ENCODE measurements around the gene RASL11A. TPM values are rescaled to one million over a fixed set of nuclear protein-coding genes. Genes with fewer than 3 reads are reported as not detected.
"Not testable (repeated sequence)": the region's sequence is repeated elsewhere in the genome, so short reads cannot be mapped to it uniquely, and the experiment has no call there.

Gene RASL11A

DNA sequence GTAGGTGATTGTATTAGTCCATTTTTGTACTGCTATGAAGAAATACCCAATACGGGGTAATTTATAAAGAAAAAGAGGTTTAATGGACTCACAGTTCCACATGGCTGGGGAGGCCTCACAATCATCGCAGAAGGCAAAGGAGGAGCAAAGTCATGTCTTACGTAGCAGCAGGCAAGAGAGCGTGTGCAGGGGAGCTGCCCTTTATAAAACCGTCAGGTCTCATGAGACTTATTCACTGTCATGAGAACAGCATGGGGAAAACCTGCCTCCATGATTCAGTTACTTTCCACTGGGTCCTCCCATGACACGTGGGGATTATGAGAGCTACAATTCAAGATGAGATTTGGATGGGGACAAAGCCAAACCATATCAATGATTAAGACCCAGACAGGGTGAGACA, 51.8 kb downstream of the RASL11A start:
- H3K4me2 ChIP-seq (ENCODE audit: low read length, poor library complexity, severe bottlenecking); H3K18ac ChIP-seq (ENCODE audit: low read depth in 1 of 2, low read length in 2 of 2); H3K9ac ChIP-seq (ENCODE audit: low read length); H4K8ac ChIP-seq (ENCODE audit: low read length); H2BK120ac ChIP-seq (ENCODE audit: low read depth, low read length); H2BK12ac ChIP-seq (ENCODE audit: low read length in 2 of 2); H2BK5ac ChIP-seq (ENCODE audit: low read depth, low read length, poor library complexity, severe bottlenecking); H3K79me1 ChIP-seq (replicated peaks; ENCODE audit: low read length, poor library complexity, severe bottlenecking); H4K91ac ChIP-seq (ENCODE audit: low read length); H3K4me3 ChIP-seq (ENCODE audit: insufficient read depth in 1 of 2, low read depth in 1 of 2, low read length in 2 of 2); H3K4ac ChIP-seq (ENCODE audit: low read depth in 1 of 2, low read length in 2 of 2); H2AFZ ChIP-seq (ENCODE audit: low read depth, low read length); H3K14ac ChIP-seq (ENCODE audit: low read length in 2 of 2); H3K4me1 ChIP-seq (ENCODE audit: control insufficient read depth, insufficient read depth, low read depth, low read length); H3K9me3 ChIP-seq (ENCODE audit: control insufficient read depth, low read length); H3K23ac ChIP-seq (ENCODE audit: low read length in 2 of 2); DNase-seq; H2BK15ac ChIP-seq (ENCODE audit: low read depth, poor library complexity, severe bottlenecking); H2AK5ac ChIP-seq (ENCODE audit: low read length, severe bottlenecking); H3K27ac ChIP-seq (ENCODE audit: low read length, poor library complexity, severe bottlenecking); H3K36me3 ChIP-seq (ENCODE audit: control insufficient read depth in 1 of 2, insufficient read depth in 2 of 2, low read depth in 1 of 2, low read length in 2 of 2): not testable (repeated sequence)
- whole genome bisulfite sequencing: 85% methylated on average over 5 of the region's 6 CpGs
- H3K27me3 ChIP-seq (ENCODE audit: control insufficient read depth in 1 of 2, insufficient read depth in 1 of 2, low read length in 2 of 2): peaks cover 25 to 35% of the 10 kb centered on the region in 2 experiments

Small RNA genes within 50 kb of the gene (small RNA-seq; reads per million reads assigned to genes)
- not detected for gene SNORA27 (ENCODE audit: low read depth)
- not detected for gene SNORD102 (ENCODE audit: low read depth)
